ENCODE data around the gene REXO1.

DNA sequence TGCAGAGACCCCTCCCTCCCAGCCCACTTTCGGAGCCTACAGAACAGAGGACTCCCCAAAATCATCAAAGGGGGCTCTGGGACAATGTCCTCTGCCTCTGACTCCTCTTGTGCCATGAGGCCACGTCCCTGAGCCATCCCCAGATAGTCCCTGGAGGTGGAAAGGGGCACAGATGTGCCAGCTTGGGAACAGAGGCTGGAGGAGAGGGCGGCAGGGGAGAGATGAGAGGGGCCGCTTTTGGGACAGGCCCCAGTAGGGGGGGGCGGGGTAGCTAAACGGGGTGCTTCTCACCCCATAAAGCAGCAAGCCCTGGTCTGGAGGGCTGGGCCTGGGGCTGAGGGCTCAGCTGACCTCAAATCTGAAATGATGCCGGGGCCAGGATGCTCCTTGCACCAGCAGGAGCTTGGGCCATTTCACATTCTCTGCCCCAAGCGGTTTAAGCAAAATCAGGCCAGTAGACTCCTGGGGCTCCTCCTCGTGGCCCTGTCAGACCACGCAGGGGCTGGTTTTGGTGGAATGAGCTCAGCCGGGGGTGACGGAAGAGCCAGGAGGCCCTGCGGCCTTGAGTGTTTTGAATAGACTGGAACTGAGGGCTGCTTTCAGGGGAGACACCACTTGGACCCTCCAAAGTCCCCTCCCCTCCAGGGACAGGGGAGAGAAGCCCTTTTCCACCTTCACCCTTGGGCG, 67.9 kb downstream of the REXO1 start:
- TF ChIP-seq, protein P1, sequence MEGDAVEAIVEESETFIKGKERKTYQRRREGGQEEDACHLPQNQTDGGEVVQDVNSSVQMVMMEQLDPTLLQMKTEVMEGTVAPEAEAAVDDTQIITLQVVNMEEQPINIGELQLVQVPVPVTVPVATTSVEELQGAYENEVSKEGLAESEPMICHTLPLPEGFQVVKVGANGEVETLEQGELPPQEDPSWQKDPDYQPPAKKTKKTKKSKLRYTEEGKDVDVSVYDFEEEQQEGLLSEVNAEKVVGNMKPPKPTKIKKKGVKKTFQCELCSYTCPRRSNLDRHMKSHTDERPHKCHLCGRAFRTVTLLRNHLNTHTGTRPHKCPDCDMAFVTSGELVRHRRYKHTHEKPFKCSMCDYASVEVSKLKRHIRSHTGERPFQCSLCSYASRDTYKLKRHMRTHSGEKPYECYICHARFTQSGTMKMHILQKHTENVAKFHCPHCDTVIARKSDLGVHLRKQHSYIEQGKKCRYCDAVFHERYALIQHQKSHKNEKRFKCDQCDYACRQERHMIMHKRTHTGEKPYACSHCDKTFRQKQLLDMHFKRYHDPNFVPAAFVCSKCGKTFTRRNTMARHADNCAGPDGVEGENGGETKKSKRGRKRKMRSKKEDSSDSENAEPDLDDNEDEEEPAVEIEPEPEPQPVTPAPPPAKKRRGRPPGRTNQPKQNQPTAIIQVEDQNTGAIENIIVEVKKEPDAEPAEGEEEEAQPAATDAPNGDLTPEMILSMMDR (IDR thresholded peaks at IDR 0.05), result no peak
- TF ChIP-seq EZH2 (IDR thresholded peaks at IDR 0.05; ENCODE audit: borderline replicate concordance, insufficient read depth, low read depth, low read length, poor library complexity, severe bottlenecking), result no peak
